Ishikawa (cell line): ENCODE data around the gene TCF20.

Experiments
- CEBPB ChIP-seq: IDR thresholded peaks from 2 replicates; pipeline ENCODE4 v1.6.1; 2012
- CREB1 ChIP-seq: IDR thresholded peaks from 2 replicates; pipeline ENCODE4 v1.6.1; 2012; ENCODE audit warnings: low read depth
- EGR1 ChIP-seq: IDR thresholded peaks from 2 replicates; pipeline ENCODE4 v1.6.1; 2012
- EP300 ChIP-seq: IDR thresholded peaks from 2 replicates; pipeline ENCODE4 v1.6.1; 2012; ENCODE audit warnings: borderline replicate concordance
- FOXM1 ChIP-seq: IDR thresholded peaks from 2 replicates; pipeline ENCODE4 v1.6.1; 2012; ENCODE audit warnings: low read depth, borderline replicate concordance
- NFIC ChIP-seq: IDR thresholded peaks from 2 replicates; pipeline ENCODE4 v1.6.1; 2012
- RAD21 ChIP-seq: IDR thresholded peaks from 2 replicates; pipeline ENCODE4 v1.6.1; 2012; ENCODE audit warnings: low read depth
- REST ChIP-seq: IDR thresholded peaks from 2 replicates; pipeline ENCODE4 v1.6.1; 2012; ENCODE audit warnings: low read depth, mild to moderate bottlenecking
- TAF1 ChIP-seq: IDR thresholded peaks from 2 replicates; pipeline ENCODE4 v1.6.1; 2012; ENCODE audit warnings: low read depth, mild to moderate bottlenecking
- TCF12 ChIP-seq: IDR thresholded peaks from 2 replicates; pipeline ENCODE4 v1.6.1; 2012; ENCODE audit warnings: low read depth
- TEAD4 ChIP-seq: IDR thresholded peaks from 2 replicates; pipeline ENCODE4 v1.6.1; 2012
- YY1 ChIP-seq: IDR thresholded peaks from 2 replicates; pipeline ENCODE4 v1.6.1; 2012; ENCODE audit warnings: low read depth
- ZBTB7A ChIP-seq: IDR thresholded peaks from 2 replicates; pipeline ENCODE4 v1.6.1; 2012; ENCODE audit warnings: low read depth
- TF ChIP-seq, protein P1 (sequence below): IDR thresholded peaks from 2 replicates; pipeline ENCODE4 v1.6.1; 2012
- TF ChIP-seq, protein P2 (sequence below): IDR thresholded peaks from 2 replicates; pipeline ENCODE4 v1.6.1; 2012

The TCF20 gene

GRCh38 chr22:42243802-42244060 lies 26.7 kb downstream of the TCF20 start:
- TF ChIP-seq REST: no peak
- no peak for TF ChIP-seq FOXM1
- no peak for TF ChIP-seq YY1
- TF ChIP-seq TCF12: no peak
- TF ChIP-seq EP300: no peak
- TF ChIP-seq ZBTB7A: no peak
- TF ChIP-seq EGR1: no peak
- no peak for TF ChIP-seq CEBPB
- TF ChIP-seq RAD21: no peak
- TF ChIP-seq, protein P1, sequence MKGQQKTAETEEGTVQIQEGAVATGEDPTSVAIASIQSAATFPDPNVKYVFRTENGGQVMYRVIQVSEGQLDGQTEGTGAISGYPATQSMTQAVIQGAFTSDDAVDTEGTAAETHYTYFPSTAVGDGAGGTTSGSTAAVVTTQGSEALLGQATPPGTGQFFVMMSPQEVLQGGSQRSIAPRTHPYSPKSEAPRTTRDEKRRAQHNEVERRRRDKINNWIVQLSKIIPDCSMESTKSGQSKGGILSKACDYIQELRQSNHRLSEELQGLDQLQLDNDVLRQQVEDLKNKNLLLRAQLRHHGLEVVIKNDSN: no peak
- no peak for TF ChIP-seq TEAD4
- no peak for TF ChIP-seq NFIC
- TF ChIP-seq, protein P2, sequence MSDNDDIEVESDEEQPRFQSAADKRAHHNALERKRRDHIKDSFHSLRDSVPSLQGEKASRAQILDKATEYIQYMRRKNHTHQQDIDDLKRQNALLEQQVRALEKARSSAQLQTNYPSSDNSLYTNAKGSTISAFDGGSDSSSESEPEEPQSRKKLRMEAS: no peak
- no peak for TF ChIP-seq CREB1
- TF ChIP-seq TAF1: no peak

DNA sequence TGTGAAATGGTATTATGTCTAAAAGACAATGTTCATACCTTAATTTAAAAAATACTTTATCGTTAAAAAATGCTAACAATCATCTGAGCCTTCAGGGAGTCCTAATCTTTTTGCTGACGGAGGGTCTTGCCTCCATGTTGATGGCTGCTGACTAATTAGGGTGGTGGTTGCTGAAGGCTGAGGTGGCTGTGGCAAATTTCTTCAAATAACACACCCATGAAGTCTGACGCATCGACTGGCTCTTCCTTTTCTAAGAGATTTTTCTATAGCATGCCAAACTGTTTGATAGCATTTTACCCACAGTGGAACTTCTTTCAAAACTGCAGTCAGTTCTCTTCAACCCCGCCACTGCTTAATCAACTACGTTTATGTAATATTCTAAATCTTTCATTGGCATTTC lies 33.6 kb downstream of the TCF20 start:
- TF ChIP-seq TAF1 (no peak), CREB1 (no peak), FOXM1 (no peak)
- TF ChIP-seq, protein P2: no peak

GRCh38 chr22:42236268-42236667 lies 34.2 kb downstream of the TCF20 start:
- TF ChIP-seq, protein P2: no peak
- TF ChIP-seq CEBPB (no peak), FOXM1 (no peak), YY1 (no peak), TEAD4 (no peak), EP300 (no peak)
- TF ChIP-seq, protein P1: no peak

- TF ChIP-seq RAD21: no peak
- TF ChIP-seq FOXM1: no peak
- TF ChIP-seq TEAD4: no peak
- no peak for TF ChIP-seq EP300
- TF ChIP-seq, protein P2: no peak
- no peak for TF ChIP-seq CREB1
- no peak for TF ChIP-seq NFIC
- no peak for TF ChIP-seq CEBPB
- TF ChIP-seq TAF1: no peak
- no peak for TF ChIP-seq ZBTB7A
Observed at GRCh38 chr22:42233879-42234278, 36.6 kb downstream of the TCF20 start.

- TF ChIP-seq REST (no peak), FOXM1 (no peak), CREB1 (no peak), YY1 (no peak), EP300 (no peak), RAD21 (no peak), ZBTB7A (no peak), TEAD4 (no peak), EGR1 (no peak), CEBPB (no peak), TAF1 (no peak), NFIC (no peak), TCF12 (no peak)
- TF ChIP-seq, protein P1: no peak
- TF ChIP-seq, protein P2: no peak
Observed at GRCh38 chr22:42231929-42232328, 38.5 kb downstream of the TCF20 start.
